ENCODE measurements around the gene COMMD2.

Gene COMMD2

DNA sequence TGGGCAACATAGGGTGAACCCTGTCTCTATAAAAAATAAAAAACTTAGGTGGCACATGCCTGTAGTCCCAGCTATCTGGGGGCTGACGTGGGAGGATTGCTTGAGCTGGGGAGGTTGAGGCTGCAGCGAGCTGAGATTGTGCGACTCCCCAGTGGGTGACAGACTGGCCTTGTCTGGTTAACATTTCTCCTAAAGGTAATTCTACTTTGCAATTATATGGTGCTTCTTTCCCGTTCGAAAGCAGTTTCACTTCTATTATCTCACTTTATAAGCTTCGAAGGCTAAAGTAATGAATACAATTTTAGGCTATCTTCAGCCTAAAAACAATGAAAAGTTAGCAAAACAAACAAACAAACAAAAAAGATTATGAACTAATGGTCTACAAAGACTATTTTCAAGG, 35.3 kb downstream of the COMMD2 start:
- peak overlapping the region; percentile 70 for H2AFZ ChIP-seq (ENCODE audit: low read length)
- H3K4me1 ChIP-seq (ENCODE audit: low read length): no peaks in the 10 kb centered on the region
- H3F3A ChIP-seq (ENCODE audit: insufficient read depth, low read length): no peaks in the 10 kb centered on the region
- DNase-seq: peak; percentile 15
- H3K9me3 ChIP-seq (replicated peaks; ENCODE audit: insufficient read depth, low read length): no peaks in the 10 kb centered on the region
- no peaks in the 10 kb centered on the region for H4K20me1 ChIP-seq (ENCODE audit: insufficient read depth, low read length)
- peak overlapping the region; percentile 36; the same call in 1 of the 2 replicates for H3K9ac ChIP-seq (ENCODE audit: low read length)
- peak overlapping the region; percentile 58 for H3K4me3 ChIP-seq (ENCODE audit: low read length)
- no peaks in the 10 kb centered on the region for H3K79me2 ChIP-seq (ENCODE audit: low read length)
- no peak overlapping the region for H3K27ac ChIP-seq (ENCODE audit: low read length)
- peak overlapping the region; percentile 90 for H3K4me2 ChIP-seq (ENCODE audit: low read depth, low read length)
- H3K9me2 ChIP-seq (replicated peaks; ENCODE audit: insufficient read depth, low read length): no peaks in the 10 kb centered on the region
- no peaks in the 10 kb centered on the region for H3K27me3 ChIP-seq (replicated peaks; ENCODE audit: insufficient read depth, low read length)
- no peaks in the 10 kb centered on the region for H3K36me3 ChIP-seq (replicated peaks; ENCODE audit: insufficient read depth, low read length)
- TF ChIP-seq CTCF (IDR thresholded peaks at IDR 0.05; ENCODE audit: low read length) (no peak), EZH2 (optimal IDR thresholded peaks at IDR 0.05; ENCODE audit: low read depth, low read length) (no peak), EZH2phosphoT487 (IDR thresholded peaks at IDR 0.05; ENCODE audit: low read length) (no peak)

DNA sequence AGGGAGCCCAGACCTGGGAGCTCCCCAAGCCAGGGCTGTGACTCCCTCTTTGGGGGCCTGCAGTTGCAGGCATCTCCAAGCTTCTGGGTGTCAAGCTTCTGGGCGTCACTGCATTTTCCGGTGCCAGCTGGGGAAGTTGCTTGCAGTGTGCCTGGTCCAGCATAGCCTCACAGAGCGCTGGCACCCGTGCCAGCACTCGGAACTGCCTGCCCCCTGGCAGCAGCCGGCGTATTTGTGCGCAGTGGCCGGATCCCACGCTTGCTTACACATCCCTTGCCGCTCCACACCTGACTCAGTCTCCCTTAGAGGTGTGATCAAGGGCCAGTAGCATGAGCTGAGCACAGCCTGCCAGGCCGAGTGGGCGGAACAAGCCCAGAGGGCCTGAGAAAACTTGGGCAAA, 37.0 kb downstream of the COMMD2 start:
- Histone ChIP-seq H3K36me3 (replicated peaks; ENCODE audit: insufficient read depth, low read length) (no peaks in the 10 kb centered on the region), H3K9me3 (replicated peaks; ENCODE audit: insufficient read depth, low read length) (no peaks in the 10 kb centered on the region), H3K27me3 (replicated peaks; ENCODE audit: insufficient read depth, low read length) (no peaks in the 10 kb centered on the region), H3K9ac (ENCODE audit: low read length) (no peak overlapping the region), H4K20me1 (ENCODE audit: insufficient read depth, low read length) (no peaks in the 10 kb centered on the region), H2AFZ (ENCODE audit: low read length) (no peak overlapping the region), H3K4me2 (ENCODE audit: low read depth, low read length) (no peak overlapping the region), H3K79me2 (ENCODE audit: low read length) (no peaks in the 10 kb centered on the region), H3K4me3 (ENCODE audit: low read length) (no peak overlapping the region), H3K27ac (ENCODE audit: low read length) (no peak overlapping the region), H3K4me1 (ENCODE audit: low read length) (no peaks in the 10 kb centered on the region), H3F3A (ENCODE audit: insufficient read depth, low read length) (no peaks in the 10 kb centered on the region), H3K9me2 (replicated peaks; ENCODE audit: insufficient read depth, low read length) (no peaks in the 10 kb centered on the region)
- DNase-seq: no peak
- TF ChIP-seq EZH2 (optimal IDR thresholded peaks at IDR 0.05; ENCODE audit: low read depth, low read length): no peak
- TF ChIP-seq CTCF (IDR thresholded peaks at IDR 0.05; ENCODE audit: low read length): no peak
- no peak for TF ChIP-seq EZH2phosphoT487 (IDR thresholded peaks at IDR 0.05; ENCODE audit: low read length)

- Histone ChIP-seq H3F3A (ENCODE audit: insufficient read depth, low read length) (no peaks in the 10 kb centered on the region), H3K4me3 (ENCODE audit: low read length) (no peak overlapping the region), H3K9me2 (replicated peaks; ENCODE audit: insufficient read depth, low read length) (no peaks in the 10 kb centered on the region), H3K9ac (ENCODE audit: low read length) (no peak overlapping the region), H3K36me3 (replicated peaks; ENCODE audit: insufficient read depth, low read length) (no peaks in the 10 kb centered on the region), H3K4me2 (ENCODE audit: low read depth, low read length) (no peak overlapping the region), H3K27ac (ENCODE audit: low read length) (no peak overlapping the region), H3K27me3 (replicated peaks; ENCODE audit: insufficient read depth, low read length) (no peaks in the 10 kb centered on the region), H3K79me2 (ENCODE audit: low read length) (no peaks in the 10 kb centered on the region), H3K4me1 (ENCODE audit: low read length) (no peaks in the 10 kb centered on the region), H3K9me3 (replicated peaks; ENCODE audit: insufficient read depth, low read length) (no peaks in the 10 kb centered on the region), H4K20me1 (ENCODE audit: insufficient read depth, low read length) (no peaks in the 10 kb centered on the region), H2AFZ (ENCODE audit: low read length) (no peak overlapping the region)
- no peak for TF ChIP-seq CTCF (IDR thresholded peaks at IDR 0.05; ENCODE audit: low read length)
- TF ChIP-seq EZH2phosphoT487 (IDR thresholded peaks at IDR 0.05; ENCODE audit: low read length): no peak
- no peak for TF ChIP-seq EZH2 (optimal IDR thresholded peaks at IDR 0.05; ENCODE audit: low read depth, low read length)
- no peak for DNase-seq
These were observed 38.3 kb downstream of the COMMD2 start for GRCh38 chr3:149713730-149714654.

All from MM.1S (cell line).